ENCODE data around the gene RFNG. TPM values are rescaled to one million over a fixed set of nuclear protein-coding genes. Genes with fewer than 3 reads are reported as not detected.

RFNG gene
- total and polyA plus RNA-seq, 2 of the 4 experiments (the other 2 are of a cell fraction): 6.8 to 47.3 TPM

DNA sequence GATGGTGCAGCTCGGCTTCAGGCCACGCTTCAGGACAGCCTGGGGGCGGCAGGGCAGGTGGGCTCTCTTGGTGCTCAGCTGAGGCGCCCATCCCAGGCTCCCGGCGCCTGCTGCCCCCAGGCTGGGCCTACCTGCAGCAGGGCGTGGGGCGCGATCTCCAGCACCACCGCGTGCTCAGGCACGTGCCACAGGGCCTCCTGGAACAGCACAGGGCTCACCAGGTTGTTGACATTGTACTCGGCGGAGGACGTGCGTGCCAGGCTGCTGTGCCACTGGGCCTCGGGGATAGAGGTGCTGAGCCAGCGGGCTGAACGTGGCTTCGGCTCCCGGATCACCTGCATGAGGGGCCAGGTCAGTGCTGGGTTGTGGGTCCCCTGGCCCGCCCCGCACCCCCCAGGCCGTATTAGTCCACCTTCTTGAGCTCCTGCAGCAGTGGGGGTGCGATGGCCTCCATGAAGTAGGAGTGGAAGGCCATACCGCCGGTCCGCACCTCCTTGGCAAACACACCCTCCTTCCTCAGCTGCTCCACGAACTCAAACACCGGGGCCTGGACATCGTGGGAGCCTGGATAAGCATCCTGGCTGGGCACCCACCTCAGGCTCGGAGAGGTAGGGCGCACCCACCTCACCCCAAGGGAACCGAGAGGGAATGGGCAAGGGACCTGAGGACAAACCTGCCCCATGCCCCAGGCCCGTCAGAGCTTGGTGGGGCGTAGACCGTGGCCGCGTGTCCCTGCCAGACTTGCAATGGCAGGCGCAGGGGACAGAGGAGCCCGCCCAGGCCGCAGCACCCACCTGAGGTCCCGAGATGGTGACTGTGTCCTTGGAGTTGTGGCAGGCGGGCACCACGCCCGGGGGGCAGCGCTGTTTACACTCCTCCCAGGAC lies 37.5 kb upstream of the RFNG start:
- ATAC-seq (ENCODE audit: low read depth): no peak
- H3K27me3 ChIP-seq (ENCODE audit: control insufficient read depth, insufficient read depth, low read length): no peaks in the 10 kb centered on the region
- no peak overlapping the region for H3K18ac ChIP-seq (ENCODE audit: low read depth, low read length)
- ChIA-PET CTCF (no interaction called here), POLR2A (ENCODE audit: unreplicated experiment) (no interaction called here)
- H3K9ac ChIP-seq (ENCODE audit: low read depth, low read length): no peak overlapping the region
- H3K23ac ChIP-seq (ENCODE audit: low read depth, low read length): no peak overlapping the region
- H3K14ac ChIP-seq (replicated peaks; ENCODE audit: low read depth, low read length): no peak overlapping the region
- H2AFZ ChIP-seq (replicated peaks; ENCODE audit: low read length, poor library complexity): no peak overlapping the region
- H3K4me2 ChIP-seq (ENCODE audit: low read depth, low read length): no peak overlapping the region
- H3K9me1 ChIP-seq (ENCODE audit: insufficient read depth, low read length): no peaks in the 10 kb centered on the region
- BruUV-seq (replicated peaks): TSS peak; percentile 44
- no peak for DNase-seq
- no peaks in the 10 kb centered on the region for H3K4me1 ChIP-seq (ENCODE audit: control insufficient read depth, insufficient read depth, low read length)
- H4K5ac ChIP-seq (ENCODE audit: low read depth, low read length): no peak overlapping the region
- H2BK120ac ChIP-seq (ENCODE audit: low read depth, low read length): no peak overlapping the region
- WGBS, 2 experiments (ENCODE audit: extremely low coverage in 2 of 2, insufficient read length in 1 of 2): 96% methylated on average over 20 of the region's 47 CpGs; no CpG with 5 or more reads in 1 of the 2 experiments
- H3K9me3 ChIP-seq (ENCODE audit: control insufficient read depth, insufficient read depth, low read length): no peaks in the 10 kb centered on the region
- TF ChIP-seq, protein P1, sequence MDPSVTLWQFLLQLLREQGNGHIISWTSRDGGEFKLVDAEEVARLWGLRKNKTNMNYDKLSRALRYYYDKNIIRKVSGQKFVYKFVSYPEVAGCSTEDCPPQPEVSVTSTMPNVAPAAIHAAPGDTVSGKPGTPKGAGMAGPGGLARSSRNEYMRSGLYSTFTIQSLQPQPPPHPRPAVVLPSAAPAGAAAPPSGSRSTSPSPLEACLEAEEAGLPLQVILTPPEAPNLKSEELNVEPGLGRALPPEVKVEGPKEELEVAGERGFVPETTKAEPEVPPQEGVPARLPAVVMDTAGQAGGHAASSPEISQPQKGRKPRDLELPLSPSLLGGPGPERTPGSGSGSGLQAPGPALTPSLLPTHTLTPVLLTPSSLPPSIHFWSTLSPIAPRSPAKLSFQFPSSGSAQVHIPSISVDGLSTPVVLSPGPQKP (IDR thresholded peaks at IDR 0.05; ENCODE audit: borderline replicate concordance, low read depth, low read length): no peak
- TF ChIP-seq RFX5 (IDR thresholded peaks at IDR 0.05; ENCODE audit: low read depth, low read length) (no peak), NFE2L2 (IDR thresholded peaks at IDR 0.05; ENCODE audit: low read depth, low read length) (no peak), POLR2A (IDR thresholded peaks at IDR 0.05; ENCODE audit: low read depth, low read length) (no peak), BHLHE40 (IDR thresholded peaks at IDR 0.05; ENCODE audit: low read depth, low read length) (no peak), MXI1 (IDR thresholded peaks at IDR 0.05; ENCODE audit: borderline replicate concordance, low read depth, low read length) (no peak)
- no peak overlapping the region for H2BK15ac ChIP-seq (ENCODE audit: low read depth, low read length)
- dilution Hi-C loops (cut with HindIII; ENCODE audit: low sequenced_read_pairs, unreplicated experiment): no loop called here
- H4K91ac ChIP-seq (ENCODE audit: insufficient read depth, low read depth, low read length): no peak overlapping the region
- no peak overlapping the region for H3K4me3 ChIP-seq (ENCODE audit: insufficient read depth, low read depth, low read length)
- H4K20me1 ChIP-seq (ENCODE audit: insufficient read depth, low read length): peaks cover 5% of the 10 kb centered on the region
- no peak overlapping the region for H3K56ac ChIP-seq (ENCODE audit: extremely low read depth, insufficient read depth, low read length)
- peaks cover 0 to 11% of the 10 kb centered on the region in 2 experiments; a peak in 2 of 4 replicates for H3K79me1 ChIP-seq (ENCODE audit: low read depth in 1 of 2, low read length in 2 of 2)
- H2BK20ac ChIP-seq (ENCODE audit: low read depth, low read length): no peak overlapping the region
- in situ Hi-C loops (cut with MboI; ENCODE audit: low sequenced_read_pairs): no loop called here
- no peak overlapping the region for H3K4ac ChIP-seq (ENCODE audit: low read depth, low read length)
- intact Hi-C loops (cut with micrococcal nuclease): no loop called here
- no peak overlapping the region for H4K8ac ChIP-seq (ENCODE audit: low read depth in 2 of 2, low read length in 2 of 2)
- H2AK5ac ChIP-seq (ENCODE audit: low read depth, low read length): no peak overlapping the region
- H2BK5ac ChIP-seq (ENCODE audit: low read depth, low read length, poor library complexity, severe bottlenecking): no peak overlapping the region
- peak overlapping the region; percentile 61 for H2AK9ac ChIP-seq (replicated peaks; ENCODE audit: low read depth, low read length, poor library complexity)
- H3K27ac ChIP-seq (ENCODE audit: insufficient read depth, low read length): no peak overlapping the region
- H3K36me3 ChIP-seq (ENCODE audit: control insufficient read depth, insufficient read depth, low read length): peaks cover 95% of the 10 kb centered on the region
